Measurements from ENCODE around the gene FNTB. TPM values are rescaled to one million over a fixed set of nuclear protein-coding genes. Genes with fewer than 3 reads are reported as not detected.

FNTB gene
- polyA plus RNA-seq, 1 experiment = 17.3 TPM

DNA sequence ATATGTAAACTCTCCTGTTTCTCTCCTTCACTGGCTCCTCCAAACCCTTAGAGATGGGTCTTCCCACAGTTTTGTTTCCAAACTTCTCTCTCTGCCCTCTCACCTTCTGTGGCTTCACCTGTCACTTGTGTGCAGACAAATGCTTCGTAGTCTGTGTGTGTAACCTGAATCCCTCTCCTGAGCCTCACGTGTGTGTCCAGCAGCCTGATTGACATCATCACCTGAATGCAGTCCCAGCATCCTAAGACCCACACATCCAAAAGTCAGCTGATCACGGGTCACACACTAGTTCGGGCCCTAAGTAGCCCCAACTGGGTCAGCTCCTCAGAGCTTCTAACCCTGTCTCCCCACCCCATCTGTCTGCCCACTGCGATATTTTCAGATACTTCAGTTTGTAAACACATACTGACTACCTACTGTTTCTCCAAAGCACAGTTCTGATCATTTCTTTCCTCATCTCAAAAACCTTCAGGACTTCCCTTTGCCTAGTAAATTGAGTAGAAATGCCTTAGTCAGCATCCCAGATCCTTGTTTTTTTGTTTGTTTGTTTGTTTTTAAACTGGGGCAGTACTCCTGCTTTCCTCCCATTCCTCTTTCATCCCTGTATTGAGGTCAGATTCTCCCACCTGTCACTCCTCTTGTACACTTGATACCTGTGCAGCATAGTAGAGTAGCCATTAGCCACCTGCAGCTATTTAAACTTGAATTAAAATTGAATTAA lies 23.7 kb downstream of the FNTB start:
- Histone ChIP-seq H3K27ac (ENCODE audit: low read depth, low read length) (no peak overlapping the region), H3K27me3 (ENCODE audit: control insufficient read depth, insufficient read depth, low read length) (no peaks in the 10 kb centered on the region), H3K9me3 (ENCODE audit: control insufficient read depth, insufficient read depth, low read length) (no peaks in the 10 kb centered on the region), H3K4me3 (ENCODE audit: low read depth, low read length) (no peak overlapping the region)
- ChIA-PET POLR2A (no interaction called here), CTCF (interaction anchor here (2.7 kb wide), 1 partner anchor 9 kb away, joined by 11 read pairs; no protein-coding TSS in a partner anchor)
- TF ChIP-seq, protein P1, sequence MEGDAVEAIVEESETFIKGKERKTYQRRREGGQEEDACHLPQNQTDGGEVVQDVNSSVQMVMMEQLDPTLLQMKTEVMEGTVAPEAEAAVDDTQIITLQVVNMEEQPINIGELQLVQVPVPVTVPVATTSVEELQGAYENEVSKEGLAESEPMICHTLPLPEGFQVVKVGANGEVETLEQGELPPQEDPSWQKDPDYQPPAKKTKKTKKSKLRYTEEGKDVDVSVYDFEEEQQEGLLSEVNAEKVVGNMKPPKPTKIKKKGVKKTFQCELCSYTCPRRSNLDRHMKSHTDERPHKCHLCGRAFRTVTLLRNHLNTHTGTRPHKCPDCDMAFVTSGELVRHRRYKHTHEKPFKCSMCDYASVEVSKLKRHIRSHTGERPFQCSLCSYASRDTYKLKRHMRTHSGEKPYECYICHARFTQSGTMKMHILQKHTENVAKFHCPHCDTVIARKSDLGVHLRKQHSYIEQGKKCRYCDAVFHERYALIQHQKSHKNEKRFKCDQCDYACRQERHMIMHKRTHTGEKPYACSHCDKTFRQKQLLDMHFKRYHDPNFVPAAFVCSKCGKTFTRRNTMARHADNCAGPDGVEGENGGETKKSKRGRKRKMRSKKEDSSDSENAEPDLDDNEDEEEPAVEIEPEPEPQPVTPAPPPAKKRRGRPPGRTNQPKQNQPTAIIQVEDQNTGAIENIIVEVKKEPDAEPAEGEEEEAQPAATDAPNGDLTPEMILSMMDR (IDR thresholded peaks at IDR 0.05; ENCODE audit: low read depth, low read length) = no peak
- DNase-seq (ENCODE audit: low read depth, low spot score) = no peak

DNA sequence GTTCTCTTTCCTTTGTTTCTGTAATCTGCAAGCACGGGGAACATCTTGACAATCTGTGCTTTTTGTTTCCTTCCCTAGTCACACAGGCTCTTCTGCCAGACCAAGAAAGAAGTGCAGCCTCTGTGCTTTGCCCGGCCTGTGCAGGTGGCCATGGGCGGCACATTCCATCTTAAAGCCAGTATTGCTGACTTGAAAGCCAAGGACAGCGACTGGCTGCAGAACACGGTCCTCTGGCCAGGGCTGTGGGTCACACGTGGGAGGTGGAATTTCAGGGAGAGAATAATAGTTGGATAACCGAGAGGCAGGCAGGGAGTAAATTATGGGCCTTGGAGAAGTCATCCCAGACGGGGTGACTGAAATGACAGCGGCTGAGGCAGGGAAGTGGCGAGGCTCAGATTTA lies 24.8 kb downstream of the FNTB start:
- ChIA-PET POLR2A (no interaction called here), CTCF (no interaction called here)
- DNase-seq (ENCODE audit: low read depth, low spot score) = no peak
- Histone ChIP-seq H3K4me3 (ENCODE audit: low read depth, low read length) (no peak overlapping the region), H3K27ac (ENCODE audit: low read depth, low read length) (no peak overlapping the region), H3K27me3 (ENCODE audit: control insufficient read depth, insufficient read depth, low read length) (no peaks in the 10 kb centered on the region), H3K9me3 (ENCODE audit: control insufficient read depth, insufficient read depth, low read length) (no peaks in the 10 kb centered on the region)
- TF ChIP-seq, protein P1 (IDR thresholded peaks at IDR 0.05; ENCODE audit: low read depth, low read length) = no peak

DNA sequence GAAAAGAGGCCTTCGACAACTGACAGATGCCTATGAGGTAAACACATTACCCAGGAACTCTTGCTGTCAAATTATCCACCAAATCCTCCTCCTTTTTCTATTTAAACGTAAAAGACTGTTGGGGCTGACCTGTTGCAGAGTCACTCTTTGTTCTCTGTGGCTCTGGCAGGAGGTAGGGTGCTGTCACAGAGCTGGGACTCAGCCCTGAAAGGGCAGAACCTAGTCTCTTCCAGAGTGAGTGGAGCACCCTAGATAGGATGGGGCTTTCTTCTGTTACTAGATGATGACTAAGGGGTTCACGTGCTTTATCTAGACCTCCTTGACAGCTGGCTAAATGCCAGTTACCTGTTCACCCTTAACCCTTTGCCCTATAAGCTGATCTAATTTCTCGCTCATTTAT lies 25.7 kb downstream of the FNTB start:
- H3K27ac ChIP-seq (ENCODE audit: low read depth, low read length) = no peak overlapping the region
- no peaks in the 10 kb centered on the region for H3K27me3 ChIP-seq (ENCODE audit: control insufficient read depth, insufficient read depth, low read length)
- no peak for DNase-seq (ENCODE audit: low read depth, low spot score)
- CTCF ChIA-PET = no interaction called here
- POLR2A ChIA-PET = no interaction called here
- TF ChIP-seq, protein P1 (IDR thresholded peaks at IDR 0.05; ENCODE audit: low read depth, low read length) = no peak
- no peaks in the 10 kb centered on the region for H3K9me3 ChIP-seq (ENCODE audit: control insufficient read depth, insufficient read depth, low read length)
- H3K4me3 ChIP-seq (ENCODE audit: low read depth, low read length) = no peak overlapping the region

DNA sequence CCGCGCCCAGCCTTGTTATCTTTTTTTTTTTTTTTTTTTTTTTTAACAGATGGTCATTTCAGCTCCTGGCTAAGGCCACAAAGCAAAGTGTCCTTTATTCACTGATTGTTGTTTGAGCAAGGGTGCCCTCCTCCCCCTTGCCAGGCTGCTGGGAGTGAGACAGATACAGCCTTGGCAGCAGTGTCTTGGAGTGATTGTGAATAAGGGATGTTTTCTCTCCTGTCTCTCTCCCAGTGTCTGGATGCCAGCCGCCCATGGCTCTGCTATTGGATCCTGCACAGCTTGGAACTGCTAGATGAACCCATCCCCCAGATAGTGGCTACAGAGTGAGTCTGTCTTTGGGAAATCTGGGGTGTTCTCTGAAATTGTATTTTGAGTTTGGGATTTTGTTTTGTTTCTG lies 28.7 kb downstream of the FNTB start:
- no peak overlapping the region for H3K27ac ChIP-seq (ENCODE audit: low read depth, low read length)
- H3K9me3 ChIP-seq (ENCODE audit: control insufficient read depth, insufficient read depth, low read length) = no peaks in the 10 kb centered on the region
- H3K4me3 ChIP-seq (ENCODE audit: low read depth, low read length) = no peak overlapping the region
- POLR2A ChIA-PET = interaction anchor here (0.7 kb wide), 1 partner anchor 40 kb away, joined by 6 read pairs; no protein-coding TSS in a partner anchor
- H3K27me3 ChIP-seq (ENCODE audit: control insufficient read depth, insufficient read depth, low read length) = no peaks in the 10 kb centered on the region
- DNase-seq (ENCODE audit: low read depth, low spot score) = no peak
- TF ChIP-seq, protein P1 (IDR thresholded peaks at IDR 0.05; ENCODE audit: low read depth, low read length) = no peak
- CTCF ChIA-PET = interaction anchor here (0.6 to 1.3 kb wide), 2 partner anchors 29 to 44 kb away, joined by 4 read pairs; partner anchors contain the start of gene FNTB

DNA sequence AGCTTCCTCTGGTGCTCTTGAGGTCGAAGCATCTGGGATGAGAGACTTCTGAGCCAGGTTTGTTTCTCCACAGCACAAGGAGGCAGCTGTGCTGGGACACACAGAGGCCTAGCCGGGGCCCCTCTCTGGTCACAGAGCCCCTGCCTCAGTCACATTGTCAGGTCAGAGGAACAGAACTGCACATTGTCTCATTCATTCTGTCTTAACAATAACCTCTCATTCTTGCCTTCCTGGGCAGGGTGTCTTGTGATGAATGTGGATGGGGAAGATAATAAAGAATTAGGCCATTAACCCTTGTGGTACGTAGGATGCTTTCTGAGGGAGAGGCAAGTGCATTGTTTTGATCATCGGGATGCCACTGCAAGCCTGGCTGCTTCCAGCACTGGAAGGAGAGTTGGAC lies 29.8 kb downstream of the FNTB start:
- H3K27ac ChIP-seq (ENCODE audit: low read depth, low read length) = no peak overlapping the region
- ChIA-PET POLR2A (no interaction called here), CTCF (interaction anchor here (0.6 to 1.3 kb wide), 2 partner anchors 30 to 46 kb away, joined by 4 read pairs; partner anchors contain the start of gene FNTB)
- no peaks in the 10 kb centered on the region for H3K9me3 ChIP-seq (ENCODE audit: control insufficient read depth, insufficient read depth, low read length)
- TF ChIP-seq, protein P1 (IDR thresholded peaks at IDR 0.05; ENCODE audit: low read depth, low read length) = no peak
- H3K27me3 ChIP-seq (ENCODE audit: control insufficient read depth, insufficient read depth, low read length) = no peaks in the 10 kb centered on the region
- no peak for DNase-seq (ENCODE audit: low read depth, low spot score)
- H3K4me3 ChIP-seq (ENCODE audit: low read depth, low read length) = no peak overlapping the region
